Measurements from ENCODE around the gene DGKD.

DNA sequence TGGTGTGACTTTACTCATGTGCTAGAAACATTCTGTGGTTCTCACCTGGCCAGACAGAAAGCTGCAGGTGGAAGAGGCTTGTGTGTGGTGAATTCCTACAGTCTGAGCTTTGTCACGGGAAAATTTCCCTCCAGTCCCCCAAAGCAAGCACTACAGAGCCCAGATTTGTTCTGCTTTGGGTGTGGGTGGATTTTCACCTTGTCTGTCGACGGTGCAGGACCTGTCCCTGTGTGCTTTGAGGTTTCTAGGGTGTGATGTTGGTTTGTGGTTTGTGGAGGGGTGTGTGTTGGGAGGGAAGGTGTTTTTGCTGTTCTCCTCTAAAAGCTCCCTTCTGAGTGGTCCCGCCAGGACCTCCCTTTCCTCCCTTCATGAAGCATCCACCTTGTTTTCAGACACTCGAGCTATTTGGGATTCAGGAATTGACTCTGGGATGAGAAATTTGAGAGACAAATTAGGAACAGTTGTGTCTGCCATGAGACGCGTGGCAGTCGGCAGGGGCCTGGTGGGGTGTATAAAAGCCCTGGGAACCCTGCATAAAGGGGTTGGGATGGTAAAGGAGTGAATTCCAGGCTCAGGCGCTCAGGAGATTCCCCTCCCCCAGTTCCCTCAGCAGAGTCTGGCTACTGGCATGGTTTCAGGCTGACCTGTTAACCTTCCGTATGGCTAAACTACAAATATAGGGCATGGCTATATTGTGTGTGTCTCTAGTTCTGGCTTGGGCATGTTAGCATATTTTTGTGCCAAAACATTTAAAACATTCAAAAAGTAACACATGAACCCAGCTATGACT is 65.5 kb downstream of the DGKD start:
- TF ChIP-seq, protein P1, sequence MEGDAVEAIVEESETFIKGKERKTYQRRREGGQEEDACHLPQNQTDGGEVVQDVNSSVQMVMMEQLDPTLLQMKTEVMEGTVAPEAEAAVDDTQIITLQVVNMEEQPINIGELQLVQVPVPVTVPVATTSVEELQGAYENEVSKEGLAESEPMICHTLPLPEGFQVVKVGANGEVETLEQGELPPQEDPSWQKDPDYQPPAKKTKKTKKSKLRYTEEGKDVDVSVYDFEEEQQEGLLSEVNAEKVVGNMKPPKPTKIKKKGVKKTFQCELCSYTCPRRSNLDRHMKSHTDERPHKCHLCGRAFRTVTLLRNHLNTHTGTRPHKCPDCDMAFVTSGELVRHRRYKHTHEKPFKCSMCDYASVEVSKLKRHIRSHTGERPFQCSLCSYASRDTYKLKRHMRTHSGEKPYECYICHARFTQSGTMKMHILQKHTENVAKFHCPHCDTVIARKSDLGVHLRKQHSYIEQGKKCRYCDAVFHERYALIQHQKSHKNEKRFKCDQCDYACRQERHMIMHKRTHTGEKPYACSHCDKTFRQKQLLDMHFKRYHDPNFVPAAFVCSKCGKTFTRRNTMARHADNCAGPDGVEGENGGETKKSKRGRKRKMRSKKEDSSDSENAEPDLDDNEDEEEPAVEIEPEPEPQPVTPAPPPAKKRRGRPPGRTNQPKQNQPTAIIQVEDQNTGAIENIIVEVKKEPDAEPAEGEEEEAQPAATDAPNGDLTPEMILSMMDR (IDR thresholded peaks at IDR 0.05; ENCODE audit: insufficient read depth, low read length) = no peak
- TF ChIP-seq POLR2AphosphoS5 (IDR thresholded peaks at IDR 0.05; ENCODE audit: low read depth) (no peak), GABPA (IDR thresholded peaks at IDR 0.05; ENCODE audit: low read depth) (no peak)
- TF ChIP-seq, protein P2, sequence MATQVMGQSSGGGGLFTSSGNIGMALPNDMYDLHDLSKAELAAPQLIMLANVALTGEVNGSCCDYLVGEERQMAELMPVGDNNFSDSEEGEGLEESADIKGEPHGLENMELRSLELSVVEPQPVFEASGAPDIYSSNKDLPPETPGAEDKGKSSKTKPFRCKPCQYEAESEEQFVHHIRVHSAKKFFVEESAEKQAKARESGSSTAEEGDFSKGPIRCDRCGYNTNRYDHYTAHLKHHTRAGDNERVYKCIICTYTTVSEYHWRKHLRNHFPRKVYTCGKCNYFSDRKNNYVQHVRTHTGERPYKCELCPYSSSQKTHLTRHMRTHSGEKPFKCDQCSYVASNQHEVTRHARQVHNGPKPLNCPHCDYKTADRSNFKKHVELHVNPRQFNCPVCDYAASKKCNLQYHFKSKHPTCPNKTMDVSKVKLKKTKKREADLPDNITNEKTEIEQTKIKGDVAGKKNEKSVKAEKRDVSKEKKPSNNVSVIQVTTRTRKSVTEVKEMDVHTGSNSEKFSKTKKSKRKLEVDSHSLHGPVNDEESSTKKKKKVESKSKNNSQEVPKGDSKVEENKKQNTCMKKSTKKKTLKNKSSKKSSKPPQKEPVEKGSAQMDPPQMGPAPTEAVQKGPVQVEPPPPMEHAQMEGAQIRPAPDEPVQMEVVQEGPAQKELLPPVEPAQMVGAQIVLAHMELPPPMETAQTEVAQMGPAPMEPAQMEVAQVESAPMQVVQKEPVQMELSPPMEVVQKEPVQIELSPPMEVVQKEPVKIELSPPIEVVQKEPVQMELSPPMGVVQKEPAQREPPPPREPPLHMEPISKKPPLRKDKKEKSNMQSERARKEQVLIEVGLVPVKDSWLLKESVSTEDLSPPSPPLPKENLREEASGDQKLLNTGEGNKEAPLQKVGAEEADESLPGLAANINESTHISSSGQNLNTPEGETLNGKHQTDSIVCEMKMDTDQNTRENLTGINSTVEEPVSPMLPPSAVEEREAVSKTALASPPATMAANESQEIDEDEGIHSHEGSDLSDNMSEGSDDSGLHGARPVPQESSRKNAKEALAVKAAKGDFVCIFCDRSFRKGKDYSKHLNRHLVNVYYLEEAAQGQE (IDR thresholded peaks at IDR 0.05; ENCODE audit: insufficient replicate concordance, low read depth) = no peak
